Measurements from ENCODE around the gene ELMO3.

The ELMO3 gene

GRCh38 chr16:67198238-67198734, 645 bp upstream of the ELMO3 start:
- DNase-seq (ENCODE audit: low spot score) = peak; percentile 73

GRCh38 chr16:67199808-67200198, 872 bp downstream of the ELMO3 start:
- no peak for DNase-seq (ENCODE audit: low spot score)

- no peak for DNase-seq (ENCODE audit: low spot score)
Observed at GRCh38 chr16:67200491-67200890, 1.6 kb downstream of the ELMO3 start.

GRCh38 chr16:67201411-67202345, 2.7 kb downstream of the ELMO3 start:
- no peak for DNase-seq (ENCODE audit: low spot score)

GRCh38 chr16:67202426-67202825, 3.5 kb downstream of the ELMO3 start:
- DNase-seq (ENCODE audit: low spot score) = no peak

- DNase-seq (ENCODE audit: low spot score) = no peak
Observed at GRCh38 chr16:67202956-67203493, 4.1 kb downstream of the ELMO3 start.

- no peak for DNase-seq (ENCODE audit: low spot score)
Observed at GRCh38 chr16:67204076-67204475, 5.1 kb downstream of the ELMO3 start.

GRCh38 chr16:67206129-67206837, 7.4 kb downstream of the ELMO3 start:
- DNase-seq (ENCODE audit: low spot score) = no peak

- DNase-seq (ENCODE audit: low spot score) = no peak
Observed at GRCh38 chr16:67206838-67207248, 7.9 kb downstream of the ELMO3 start.

- peak; percentile 63 for DNase-seq (ENCODE audit: low spot score)
Observed at GRCh38 chr16:67207249-67208091, 8.5 kb downstream of the ELMO3 start.

GRCh38 chr16:67208154-67208896, 9.4 kb downstream of the ELMO3 start:
- DNase-seq (ENCODE audit: low spot score) = no peak

- no peak for DNase-seq (ENCODE audit: low spot score)
Observed at GRCh38 chr16:67209565-67209964, 10.6 kb downstream of the ELMO3 start.

- no peak for DNase-seq (ENCODE audit: low spot score)
Observed at GRCh38 chr16:67210069-67210937, 11.4 kb downstream of the ELMO3 start.

GRCh38 chr16:67211674-67212073, 12.7 kb downstream of the ELMO3 start:
- no peak for DNase-seq (ENCODE audit: low spot score)

- DNase-seq (ENCODE audit: low spot score) = no peak
Observed at GRCh38 chr16:67212766-67213165, 13.8 kb downstream of the ELMO3 start.

GRCh38 chr16:67213197-67214019, 14.5 kb downstream of the ELMO3 start:
- DNase-seq (ENCODE audit: low spot score) = no peak

GRCh38 chr16:67215706-67216105, 16.8 kb downstream of the ELMO3 start:
- DNase-seq (ENCODE audit: low spot score) = no peak

GRCh38 chr16:67216612-67217490, 17.9 kb downstream of the ELMO3 start:
- DNase-seq (ENCODE audit: low spot score) = peak; percentile 66

All from hematopoietic multipotent progenitor cell treated with erythropoietin and hydrocortisone succinate and interleukin-3 and kit ligand, for 15 days (in vitro differentiated cells).